Fibroblast of mammary gland (primary cell): Measurements from ENCODE around the gene IGF2.

ENCODE experiments used
- DNase-seq: peaks from one replicate; pipeline ENCODE4 v3.0.0-alpha.2; 2010; ENCODE audit warnings: low read depth
- H3K4me3 ChIP-seq: 2 replicates; pipeline ENCODE4 v1.5.1; 2011; ENCODE audit warnings: low read depth, mild to moderate bottlenecking, low read length, moderate library complexity; ENCODE audit not compliant: control insufficient read depth
- CTCF ChIP-seq: conservative IDR thresholded peaks from 2 replicates; pipeline ENCODE4 v1.5.1; 2011; ENCODE audit warnings: low read depth, low read length, inconsistent platforms; ENCODE audit not compliant: control insufficient read depth, insufficient read depth

Gene IGF2

GRCh38 chr11:2090172-2091111, 48.7 kb downstream of the IGF2 start:
- DNase-seq: no peak
- no peak overlapping the region for H3K4me3 ChIP-seq
- no peak for TF ChIP-seq CTCF

- no peak overlapping the region for H3K4me3 ChIP-seq
- peak; percentile 28 for DNase-seq
- TF ChIP-seq CTCF: no peak
Measured at GRCh38 chr11:2089536-2090165, 49.5 kb downstream of the IGF2 start.

DNA sequence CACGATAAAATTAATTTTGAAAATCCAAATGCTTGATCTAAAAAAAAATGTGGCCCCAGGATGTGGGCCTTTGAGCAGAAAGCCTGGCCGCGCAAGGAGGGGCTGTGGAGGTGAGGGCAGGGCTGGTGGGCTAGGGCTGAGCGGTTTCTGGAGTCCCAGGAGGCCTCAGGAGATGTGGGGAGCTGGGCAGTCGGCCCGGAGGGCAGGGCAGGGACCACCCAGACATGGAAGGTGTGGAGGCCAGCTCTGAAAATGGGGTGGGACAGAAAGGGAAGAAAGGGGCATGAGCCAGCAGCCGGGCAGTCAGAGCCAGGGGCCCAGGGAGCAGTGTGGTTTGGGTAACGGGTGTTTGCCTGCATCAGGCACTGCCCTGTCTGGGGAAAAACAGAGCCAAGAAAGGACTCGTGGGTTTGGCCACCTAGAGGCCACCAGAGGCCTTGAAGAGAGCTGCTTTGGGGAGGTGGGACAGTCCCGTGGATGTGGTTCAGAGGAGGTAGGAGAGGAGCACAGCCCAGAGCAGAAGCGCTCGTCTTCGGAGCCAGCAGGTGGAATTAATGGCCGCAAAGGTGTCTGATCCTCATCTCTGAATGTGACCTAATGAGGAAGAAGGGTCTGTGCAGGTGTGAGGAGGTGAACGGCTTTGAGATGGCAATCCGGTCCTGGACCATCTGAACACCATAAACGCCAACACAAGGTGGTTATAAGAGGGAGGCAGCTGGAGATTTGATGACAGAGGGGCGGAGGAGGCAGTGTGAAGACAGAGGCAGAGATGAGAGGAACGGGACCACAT, 50.2 kb downstream of the IGF2 start:
- no peak overlapping the region for H3K4me3 ChIP-seq
- DNase-seq: no peak
- TF ChIP-seq CTCF: no peak

- no peak for TF ChIP-seq CTCF
- no peak overlapping the region for H3K4me3 ChIP-seq
- DNase-seq: no peak
Measured at GRCh38 chr11:2088284-2088683, 50.9 kb downstream of the IGF2 start.

DNA sequence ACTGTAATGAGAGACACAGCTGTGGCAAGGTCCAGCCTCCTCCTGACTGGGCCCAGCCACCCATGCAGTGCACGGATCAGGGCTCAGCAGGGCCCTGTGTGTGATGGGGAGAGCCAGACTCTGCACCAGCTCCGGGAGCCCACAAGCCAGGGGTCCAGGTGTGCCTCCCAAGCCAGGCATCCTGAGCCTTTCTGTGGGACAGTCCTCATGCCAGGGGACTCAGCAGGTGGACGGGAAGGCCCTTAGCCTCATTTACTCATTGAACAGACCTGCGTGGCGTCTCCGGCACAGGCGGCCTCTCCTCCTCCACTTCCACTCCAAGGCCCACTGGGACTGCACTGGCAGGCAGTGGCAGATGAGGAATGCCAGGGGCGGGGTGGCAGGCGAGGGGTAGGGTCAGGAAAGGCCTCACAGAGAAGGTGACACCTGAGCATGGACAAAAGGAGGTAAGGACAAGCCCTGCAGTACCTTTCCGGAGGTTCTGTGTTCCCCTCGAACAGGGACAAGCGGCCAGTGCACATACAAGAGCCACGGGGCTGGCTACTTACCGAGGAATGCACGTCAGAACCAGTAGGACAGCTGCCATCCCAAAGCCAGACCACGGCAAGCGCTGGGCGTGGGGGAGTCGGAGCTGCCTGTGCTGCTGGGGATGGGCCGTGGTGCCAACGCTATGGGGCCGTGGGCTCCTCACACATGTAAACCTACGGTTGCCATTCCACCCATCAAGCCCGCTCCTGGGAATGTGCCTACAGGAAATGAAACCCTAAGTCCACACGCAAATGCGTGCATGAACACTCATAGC, 52.7 kb downstream of the IGF2 start:
- no peak for DNase-seq

More for the DNA sequence above, 52.7 kb downstream of the IGF2 start:
- no peak overlapping the region for H3K4me3 ChIP-seq
- TF ChIP-seq CTCF: no peak
